ENCODE data around the gene SLC29A2. TPM values are rescaled to one million over a fixed set of nuclear protein-coding genes. Genes with fewer than 3 reads are reported as not detected.

The SLC29A2 gene
- total RNA-seq, 1 experiment from 2014 or later: 30.2 TPM

GRCh38 chr11:66331542-66332370, 39.8 kb downstream of the SLC29A2 start:
- no peak for ATAC-seq
- Mint-ChIP-seq H3K9me3 (no peaks in the 10 kb centered on the region), H3K36me3 (no peaks in the 10 kb centered on the region), H3K27me3 (ENCODE audit: low read depth) (peaks cover 11% of the 10 kb centered on the region), H3K4me1 (peaks cover 23% of the 10 kb centered on the region), H3K27ac (no peak overlapping the region), H3K4me3 (no peak overlapping the region)
- ChIA-PET POLR2A (interaction anchor here (1.1 kb wide), 1 partner anchor 19 kb away, joined by 3 read pairs; no protein-coding TSS in a partner anchor), CTCF (interaction anchor here (0.5 to 8.7 kb wide), 4 partner anchors 13 to 1302 kb away, joined by 3 to 319 read pairs (median 3); partner anchors contain the start of gene BRMS1)
- DNase-seq (ENCODE audit: low spot score): no peak
- TF ChIP-seq ATF1 (CRISPR knock-in tag; IDR thresholded peaks at IDR 0.05) (no peak), OVOL2 (CRISPR knock-in tag; IDR thresholded peaks at IDR 0.05; ENCODE audit: borderline replicate concordance) (no peak), JAZF1 (CRISPR knock-in tag; IDR thresholded peaks at IDR 0.05) (no peak), EMX1 (CRISPR knock-in tag; IDR thresholded peaks at IDR 0.05) (no peak), ZNF396 (CRISPR knock-in tag; IDR thresholded peaks at IDR 0.05; ENCODE audit: borderline replicate concordance) (no peak), ZNF423 (CRISPR knock-in tag; IDR thresholded peaks at IDR 0.05) (no peak), RELA (CRISPR knock-in tag; IDR thresholded peaks at IDR 0.05; ENCODE audit: borderline replicate concordance) (no peak), GTF2I (CRISPR knock-in tag; conservative IDR thresholded peaks at IDR 0.05) (no peak)
- TF ChIP-seq, protein P1, sequence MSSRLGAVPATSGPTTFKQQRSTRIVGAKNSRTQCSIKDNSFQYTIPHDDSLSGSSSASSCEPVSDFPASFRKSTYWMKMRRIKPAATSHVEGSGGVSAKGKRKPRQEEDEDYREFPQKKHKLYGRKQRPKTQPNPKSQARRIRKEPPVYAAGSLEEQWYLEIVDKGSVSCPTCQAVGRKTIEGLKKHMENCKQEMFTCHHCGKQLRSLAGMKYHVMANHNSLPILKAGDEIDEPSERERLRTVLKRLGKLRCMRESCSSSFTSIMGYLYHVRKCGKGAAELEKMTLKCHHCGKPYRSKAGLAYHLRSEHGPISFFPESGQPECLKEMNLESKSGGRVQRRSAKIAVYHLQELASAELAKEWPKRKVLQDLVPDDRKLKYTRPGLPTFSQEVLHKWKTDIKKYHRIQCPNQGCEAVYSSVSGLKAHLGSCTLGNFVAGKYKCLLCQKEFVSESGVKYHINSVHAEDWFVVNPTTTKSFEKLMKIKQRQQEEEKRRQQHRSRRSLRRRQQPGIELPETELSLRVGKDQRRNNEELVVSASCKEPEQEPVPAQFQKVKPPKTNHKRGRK (CRISPR knock-in tag; IDR thresholded peaks at IDR 0.05; ENCODE audit: borderline replicate concordance): no peak

GRCh38 chr11:66330931-66331330, 40.6 kb downstream of the SLC29A2 start:
- Mint-ChIP-seq H3K27me3 (ENCODE audit: low read depth) (peaks cover 11% of the 10 kb centered on the region), H3K27ac (no peak overlapping the region), H3K9me3 (no peaks in the 10 kb centered on the region), H3K4me3 (no peak overlapping the region), H3K36me3 (no peaks in the 10 kb centered on the region), H3K4me1 (peaks cover 17% of the 10 kb centered on the region)
- ChIA-PET POLR2A (interaction anchor here (1.1 kb wide), 1 partner anchor 18 kb away, joined by 3 read pairs; no protein-coding TSS in a partner anchor), CTCF (interaction anchor here (0.5 to 8.7 kb wide), 3 partner anchors 19 to 1303 kb away, joined by 3 to 319 read pairs (median 3); no protein-coding TSS in a partner anchor)
- no peak for ATAC-seq
- TF ChIP-seq RELA (CRISPR knock-in tag; IDR thresholded peaks at IDR 0.05; ENCODE audit: borderline replicate concordance) (no peak), E2F4 (CRISPR knock-in tag; IDR thresholded peaks at IDR 0.05; ENCODE audit: borderline replicate concordance, low read depth) (no peak), HMGA2 (CRISPR knock-in tag; IDR thresholded peaks at IDR 0.05) (no peak), TEAD1 (CRISPR knock-in tag; IDR thresholded peaks at IDR 0.05) (no peak), IRF2 (CRISPR knock-in tag; IDR thresholded peaks at IDR 0.05; ENCODE audit: borderline replicate concordance, low read depth) (no peak), TP53 (CRISPR knock-in tag; IDR thresholded peaks at IDR 0.05) (no peak), ARID4B (CRISPR knock-in tag; IDR thresholded peaks at IDR 0.05; ENCODE audit: borderline replicate concordance) (no peak), NFYB (CRISPR knock-in tag; conservative IDR thresholded peaks at IDR 0.05; ENCODE audit: low read depth) (no peak), ZNF232 (CRISPR knock-in tag; IDR thresholded peaks at IDR 0.05) (no peak), NFE2L1 (CRISPR knock-in tag; IDR thresholded peaks at IDR 0.05) (no peak)
- no peak for DNase-seq (ENCODE audit: low spot score)

Measured in WTC11 (cell line).